MM.1S (cell line): Measurements from ENCODE around the gene CYP27C1.

Experiments
- CTCF ChIP-seq: fragments of 300-600 bp; sonication (generic); IDR thresholded peaks from 2 replicates; pipeline ENCODE4 v1.5.1; 2016; ENCODE audit warnings: antibody characterized with exemption, low read length, mixed read lengths
- EZH2 ChIP-seq: fragments of 300-600 bp; sonication (generic); optimal IDR thresholded peaks from 2 replicates; pipeline ENCODE3; 2017; ENCODE audit warnings: low read depth, mild to moderate bottlenecking, antibody characterized with exemption, low read length, mixed read lengths
- EZH2phosphoT487 ChIP-seq: fragments of 300-600 bp; sonication (generic); IDR thresholded peaks from 2 replicates; pipeline ENCODE4 v1.6.1; 2018; ENCODE audit warnings: antibody characterized with exemption, low read length

DNA sequence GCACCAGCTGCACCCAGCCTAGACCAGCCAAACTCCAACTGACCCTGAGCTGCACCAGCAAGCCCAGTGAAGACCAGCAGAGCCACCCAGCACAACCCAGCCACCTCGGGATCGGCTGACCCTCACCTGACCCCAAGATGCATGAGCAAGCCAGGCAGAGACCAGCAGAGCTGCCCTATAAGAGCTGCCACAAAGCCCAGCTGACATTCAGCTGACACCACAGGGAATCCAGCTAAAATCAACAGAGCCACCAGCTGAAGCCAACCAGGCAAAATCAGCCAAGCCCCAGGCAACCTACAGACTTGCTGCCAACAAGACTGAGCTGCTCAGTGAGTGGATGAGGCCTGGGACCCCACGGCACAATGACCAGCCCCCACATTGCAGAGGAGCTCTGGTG is 54.6 kb downstream of the CYP27C1 start:
- TF ChIP-seq EZH2 (no peak), EZH2phosphoT487 (no peak), CTCF (no peak)
